GM12892 (cell line): ENCODE data around the gene ARHGEF4.

Experiments used
- POLR2AphosphoS5 ChIP-seq: IDR thresholded peaks from 2 replicates; pipeline ENCODE4 v1.6.1; 2011; ENCODE audit warnings: low read depth, low read length, control low read depth
- TAF1 ChIP-seq: IDR thresholded peaks from 2 replicates; pipeline ENCODE4 v1.6.1; 2011; ENCODE audit warnings: low read depth, mild to moderate bottlenecking, control low read depth, low read length, borderline replicate concordance

- TF ChIP-seq POLR2AphosphoS5 (no peak), TAF1 (no peak)
Observed at GRCh38 chr2:130998561-130998960, 161.8 kb downstream of the ARHGEF4 start.
